K562 (cell line): ENCODE measurements around the gene LHPP. TPM values are rescaled to one million over a fixed set of nuclear protein-coding genes. Genes with fewer than 3 reads are reported as not detected.

Source experiments
- ATAC-seq: fragments of 200-7000 bp; cut with Tn5 transposase; 3 replicates; pipeline ENCODE4 v1.9.1; 2020; ENCODE audit warnings: moderate library complexity
- BruUV-seq: library from RNA; stranded (reverse); fragments of 400-500 nt; replicated peaks from 2 replicates; lab custom pipeline; 2021; lab: Mats Ljungman, UMichigan
- CTCF ChIA-PET: fragments of 300-600 bp; formaldehyde crosslinking; extraction: SDS; loops from one replicate; lab custom pipeline; 2021; ENCODE audit warnings: low intra/inter-chr PET ratio; lab: Yijun Ruan, JAX
- POLR2A ChIA-PET: fragments of 300-600, 350-650 bp; sonication (Branson Sonifier 250); formaldehyde crosslinking; extraction: SDS; loops from one replicate; lab custom pipeline; 2021; ENCODE audit warnings: antibody characterized with exemption, inconsistent platforms; lab: Yijun Ruan, JAX
- DNase-seq, 4 experiments: peaks; one replicate each; pipeline versions ENCODE4 v3.0.0 to v3.0.0-alpha.2; 2011 to 2018; ENCODE audit warnings: low spot score in 3 of 4, mixed read lengths in 3 of 4; ENCODE audit errors: extremely low read depth in 1 of 4
- FAIRE-seq: peaks from 2 replicates; lab custom pipeline; 2011; peaks lifted over from hg19 to GRCh38; lab: Jason Lieb, UNC
- H2AFZ ChIP-seq: 2 replicates; pipeline ENCODE4 v1.6.0; 2011; ENCODE audit warnings: low read depth, low read length, control low read depth, inconsistent platforms
- H3K27ac ChIP-seq: fragments of 200-600 bp; 3 replicates; pipeline ENCODE4 v1.8.0; 2011; ENCODE audit warnings: low read depth, mild to moderate bottlenecking, control low read depth, inconsistent platforms, low read length, moderate library complexity, mixed read lengths; ENCODE audit errors: extremely low read depth
- H3K27me3 ChIP-seq, 2 experiments: fragments of 300-600 bp in 1 of 2; 2 replicates in 1 of 2; 3 replicates in 1 of 2; pipeline versions ENCODE4 v1.6.0 to v1.8.0; 2011; ENCODE audit warnings: inconsistent platforms in 2 of 2, low read length in 2 of 2, mild to moderate bottlenecking in 1 of 2, mixed read lengths in 1 of 2, moderate library complexity in 1 of 2; ENCODE audit not compliant: control insufficient read depth in 2 of 2, insufficient read depth in 2 of 2
- H3K36me3 ChIP-seq: fragments of 300-600 bp; 3 replicates; pipeline ENCODE4 v1.8.0; 2011; ENCODE audit warnings: mild to moderate bottlenecking, low read length, inconsistent platforms; ENCODE audit not compliant: control insufficient read depth, insufficient read depth
- H3K4me1 ChIP-seq, 2 experiments: fragments of 200-600 bp in 1 of 2; replicated peaks in 1 of 2; 2 replicates in 1 of 2; 3 replicates in 1 of 2; pipeline versions ENCODE4 v1.5.1 to v1.8.0; 2011; ENCODE audit warnings: inconsistent platforms in 2 of 2, low read length in 2 of 2, mild to moderate bottlenecking in 1 of 2, mixed read lengths in 1 of 2, moderate library complexity in 1 of 2; ENCODE audit not compliant: control insufficient read depth in 2 of 2, insufficient read depth in 2 of 2
- H3K4me2 ChIP-seq: 2 replicates; pipeline ENCODE4 v1.6.1; 2011; ENCODE audit warnings: low read length, control low read depth, inconsistent platforms, mixed read lengths; ENCODE audit not compliant: insufficient read depth
- H3K4me3 ChIP-seq: fragments of 200-600 bp; sonication (generic), shearing (Covaris generic); 2 replicates; pipeline ENCODE4 v1.5.1; 2016; ENCODE audit warnings: control low read depth, inconsistent platforms
- H3K79me2 ChIP-seq: fragments of 200-600 bp; 3 replicates; pipeline ENCODE4 v1.8.0; 2011; ENCODE audit warnings: low read length, inconsistent platforms; ENCODE audit not compliant: control insufficient read depth, insufficient read depth
- H3K9ac ChIP-seq, 2 experiments: 2 replicates each; pipeline versions ENCODE4 v1.6.0 to v1.6.1; 2011; ENCODE audit warnings: low read depth in 2 of 2, low read length in 2 of 2, control low read depth in 1 of 2, inconsistent platforms in 1 of 2, mild to moderate bottlenecking in 1 of 2, mixed read lengths in 1 of 2; ENCODE audit not compliant: insufficient read depth in 1 of 2
- H3K9me1 ChIP-seq: one replicate; pipeline ENCODE4 v1.6.0; 2011; ENCODE audit warnings: inconsistent platforms, mild to moderate bottlenecking, low read length, moderate library complexity; ENCODE audit not compliant: control insufficient read depth, insufficient read depth
- H3K9me3 ChIP-seq: replicated peaks from 2 replicates; pipeline ENCODE4 v1.5.1; 2011; ENCODE audit warnings: low read depth, low read length, inconsistent platforms; ENCODE audit not compliant: control insufficient read depth, insufficient read depth
- H4K20me1 ChIP-seq: replicated peaks from 2 replicates; pipeline ENCODE4 v1.6.1; 2011; ENCODE audit warnings: low read length, inconsistent platforms, mixed read lengths; ENCODE audit not compliant: control insufficient read depth, insufficient read depth
- DIDO1 ChIP-seq: fragments of 450-650 bp; IDR thresholded peaks from 2 replicates; pipeline ENCODE4 v1.6.1; 2016; ENCODE audit warnings: low read depth, missing biosample characterization, missing genetic modification characterization
- RBM17 ChIP-seq: fragments of 200-400 bp; formaldehyde crosslinking; IDR thresholded peaks from 2 replicates; pipeline ENCODE4 v1.6.1; 2017; ENCODE audit warnings: low read depth, mild to moderate bottlenecking, low read length, borderline replicate concordance
- SRSF9 ChIP-seq: fragments of 200-400 bp; formaldehyde crosslinking; IDR thresholded peaks from 2 replicates; pipeline ENCODE4 v1.6.1; 2017; ENCODE audit warnings: low read depth, low read length, borderline replicate concordance
- TAF15 ChIP-seq: fragments of 200-400 bp; formaldehyde crosslinking; IDR thresholded peaks from 2 replicates; pipeline ENCODE4 v1.6.1; 2017; ENCODE audit warnings: mild to moderate bottlenecking, low read depth, low read length, moderate library complexity
- TGIF2 ChIP-seq: sonication (generic); formaldehyde crosslinking; IDR thresholded peaks from 2 replicates; pipeline ENCODE4 v1.8.1; 2022; ENCODE audit warnings: mild to moderate bottlenecking, missing genetic modification reagents, moderate library complexity
- U2AF1 ChIP-seq: fragments of 200-400 bp; formaldehyde crosslinking; optimal IDR thresholded peaks from 2 replicates; pipeline ENCODE3; 2017; ENCODE audit warnings: mild to moderate bottlenecking, low read depth, low read length, moderate library complexity
- ZNF282 ChIP-seq: sonication (generic); formaldehyde crosslinking; IDR thresholded peaks from 2 replicates; pipeline ENCODE4 v1.8.1; 2023; ENCODE audit warnings: missing genetic modification reagents
- WGBS: fragments of 100-300 bp; shearing (Covaris generic); methylation state at CpG from one replicate; pipeline ENCODE4 v1.1.6; 2016; ENCODE audit warnings: low coverage, mixed read lengths; ENCODE audit not compliant: insufficient coverage; ENCODE audit errors: missing lambda C conversion rate; 5-methylcytosine and 5-hydroxymethylcytosine counted together
- in situ Hi-C: fragments of 300-500 bp; cut with MboI; formaldehyde crosslinking; loops from 4 replicates; pipeline ENCODE4 v1.15.0; 2018; ENCODE audit warnings: inconsistent platforms, mixed read lengths
- intact Hi-C: fragments of 100-400 bp; cut with micrococcal nuclease; formaldehyde crosslinking; loops from 2 replicates; pipeline ENCODE4 v1.14.2; 2022
- polyA plus RNA-seq, 8 experiments: library from polyadenylated mRNA; depleted of rRNA in 4 of 8; stranded (reverse) in 5 of 8; unstranded in 3 of 8; fragments of >200 nt; fragmentation: Nextera tagmentation in 2 of 8; fragmentation: Illumina TruSeq in 1 of 8; extraction: Ambion mirVana in 2 of 8; extraction: Trizol in 1 of 8; gene quantifications; 2 replicates each; pipeline versions ENCODE4 v1.2.1 to v1.2.3, GENCODE V29; 2011 to 2014; ENCODE audit warnings: inconsistent platforms in 1 of 8, missing spikeins in 1 of 8
- total RNA-seq, 7 experiments: library from RNA; depleted of rRNA in 6 of 7; stranded (reverse); fragments of >200 nt in 6 of 7; fragmentation: Illumina TruSeq in 2 of 7; extraction: Trizol in 2 of 7; gene quantifications; 2 replicates each; pipeline versions ENCODE4 v1.2.1 to v1.2.3, GENCODE V29; 2011 to 2021; ENCODE audit warnings: low replicate concordance in 1 of 7
- TF ChIP-seq, protein P1 (sequence below): fragments of 250-450 bp; sonication (Bioruptor Pico); IDR thresholded peaks from 2 replicates; pipeline ENCODE4 v1.5.0; 2022; ENCODE audit warnings: mild to moderate bottlenecking
- TF ChIP-seq, protein P2 (sequence below): IDR thresholded peaks from 2 replicates; pipeline ENCODE4 v1.6.1; 2012; ENCODE audit warnings: low read depth, low read length, improper control_type of control experiment, borderline replicate concordance
- TF ChIP-seq, protein P3 (sequence below): IDR thresholded peaks from 2 replicates; pipeline ENCODE4 v1.6.1; 2014; ENCODE audit warnings: antibody characterized with exemption
- TF ChIP-seq, protein P4 (sequence below): fragments of 450-650 bp; IDR thresholded peaks from 2 replicates; pipeline ENCODE4 v1.6.1; 2018; ENCODE audit not compliant: partially characterized antibody

LHPP gene
- total and polyA plus RNA-seq, 9 of the 15 experiments (the other 6 are each of a cell fraction or from before 2014, with no cell fraction given), result 0.34 to 7.4 (median 3.0) TPM

DNA sequence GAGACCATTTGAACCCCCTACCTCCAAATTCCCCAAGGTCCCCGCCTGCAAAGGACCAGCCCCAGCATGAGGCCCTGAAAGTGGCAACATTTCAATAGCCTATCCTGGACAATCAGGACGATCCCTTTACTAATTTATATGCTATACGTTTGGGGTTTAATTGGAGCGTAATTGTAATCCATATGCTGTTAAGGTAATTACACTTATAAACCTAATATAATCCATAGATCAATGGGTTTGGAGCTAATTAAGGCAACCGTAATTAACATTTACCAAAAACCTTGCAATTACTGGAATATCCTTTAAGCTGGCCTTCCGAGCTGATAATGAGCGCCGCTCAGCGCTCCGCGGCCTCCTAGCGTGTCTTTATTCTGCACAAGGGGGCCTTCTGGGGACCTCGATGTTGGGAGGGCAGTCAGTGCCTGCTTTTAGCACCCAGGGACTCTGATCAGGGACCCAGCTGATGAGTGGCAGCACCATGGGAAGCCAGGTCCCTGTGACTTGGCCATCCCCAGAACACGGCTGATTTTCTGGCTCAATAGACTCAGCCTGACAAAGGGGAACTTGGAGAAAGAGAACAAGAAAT lies 91.2 kb downstream of the LHPP start:
- no peak overlapping the region for H2AFZ ChIP-seq
- ATAC-seq (no peak), DNase-seq (no peak), FAIRE-seq (no peak)
- BruUV-seq, result no TSS peak
- no peak overlapping the region for H3K27ac ChIP-seq
- no peaks in the 10 kb centered on the region for H3K9me3 ChIP-seq
- CTCF ChIA-PET, result no interaction called here
- H3K4me2 ChIP-seq, result no peak overlapping the region
- H3K79me2 ChIP-seq, result no peaks in the 10 kb centered on the region
- POLR2A ChIA-PET, result interaction anchor here (0.6 kb wide), 1 partner anchor 483 kb away, joined by 3 read pairs; no protein-coding TSS in a partner anchor
- peaks cover 0 to 28% of the 10 kb centered on the region in 2 experiments; a peak in 3 of 5 replicates for H3K4me1 ChIP-seq
- H3K27me3 ChIP-seq, result peaks cover 0 to 5% of the 10 kb centered on the region in 2 experiments; a peak in 1 of 5 replicates
- 57% methylated on average over 13 of the region's 14 CpGs for WGBS
- H3K9me1 ChIP-seq, result no peaks in the 10 kb centered on the region
- no peaks in the 10 kb centered on the region for H4K20me1 ChIP-seq
- H3K4me3 ChIP-seq, result no peak overlapping the region
- in situ Hi-C loops (loop anchor here (5.0 kb wide), 1 partner anchor 190 kb away; the partner anchor contains the start of gene FAM53B), intact Hi-C loops (no loop called here)
- H3K36me3 ChIP-seq, result no peaks in the 10 kb centered on the region
- no peak overlapping the region for H3K9ac ChIP-seq
- no peak for TF ChIP-seq U2AF1
- no peak for TF ChIP-seq TAF15
- TF ChIP-seq, protein P1, sequence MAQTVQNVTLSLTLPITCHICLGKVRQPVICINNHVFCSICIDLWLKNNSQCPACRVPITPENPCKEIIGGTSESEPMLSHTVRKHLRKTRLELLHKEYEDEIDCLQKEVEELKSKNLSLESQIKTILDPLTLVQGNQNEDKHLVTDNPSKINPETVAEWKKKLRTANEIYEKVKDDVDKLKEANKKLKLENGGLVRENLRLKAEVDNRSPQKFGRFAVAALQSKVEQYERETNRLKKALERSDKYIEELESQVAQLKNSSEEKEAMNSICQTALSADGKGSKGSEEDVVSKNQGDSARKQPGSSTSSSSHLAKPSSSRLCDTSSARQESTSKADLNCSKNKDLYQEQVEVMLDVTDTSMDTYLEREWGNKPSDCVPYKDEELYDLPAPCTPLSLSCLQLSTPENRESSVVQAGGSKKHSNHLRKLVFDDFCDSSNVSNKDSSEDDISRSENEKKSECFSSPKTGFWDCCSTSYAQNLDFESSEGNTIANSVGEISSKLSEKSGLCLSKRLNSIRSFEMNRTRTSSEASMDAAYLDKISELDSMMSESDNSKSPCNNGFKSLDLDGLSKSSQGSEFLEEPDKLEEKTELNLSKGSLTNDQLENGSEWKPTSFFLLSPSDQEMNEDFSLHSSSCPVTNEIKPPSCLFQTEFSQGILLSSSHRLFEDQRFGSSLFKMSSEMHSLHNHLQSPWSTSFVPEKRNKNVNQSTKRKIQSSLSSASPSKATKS (CRISPR knock-in tag), result no peak
- TF ChIP-seq TGIF2 (CRISPR knock-in tag), result no peak
- TF ChIP-seq, protein P2, sequence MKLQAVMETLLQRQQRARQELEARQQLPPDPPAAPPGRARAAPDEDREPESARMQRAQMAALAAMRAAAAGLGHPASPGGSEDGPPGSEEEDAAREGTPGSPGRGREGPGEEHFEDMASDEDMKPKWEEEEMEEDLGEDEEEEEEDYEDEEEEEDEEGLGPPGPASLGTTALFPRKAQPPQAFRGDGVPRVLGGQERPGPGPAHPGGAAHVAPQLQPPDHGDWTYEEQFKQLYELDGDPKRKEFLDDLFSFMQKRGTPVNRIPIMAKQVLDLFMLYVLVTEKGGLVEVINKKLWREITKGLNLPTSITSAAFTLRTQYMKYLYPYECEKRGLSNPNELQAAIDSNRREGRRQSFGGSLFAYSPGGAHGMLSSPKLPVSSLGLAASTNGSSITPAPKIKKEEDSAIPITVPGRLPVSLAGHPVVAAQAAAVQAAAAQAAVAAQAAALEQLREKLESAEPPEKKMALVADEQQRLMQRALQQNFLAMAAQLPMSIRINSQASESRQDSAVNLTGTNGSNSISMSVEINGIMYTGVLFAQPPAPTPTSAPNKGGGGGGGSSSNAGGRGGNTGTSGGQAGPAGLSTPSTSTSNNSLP, result no peak
- no peak for TF ChIP-seq RBM17
- no peak for TF ChIP-seq ZNF282
- no peak for TF ChIP-seq DIDO1 (tag)
- no peak for TF ChIP-seq SRSF9
- TF ChIP-seq, protein P3, sequence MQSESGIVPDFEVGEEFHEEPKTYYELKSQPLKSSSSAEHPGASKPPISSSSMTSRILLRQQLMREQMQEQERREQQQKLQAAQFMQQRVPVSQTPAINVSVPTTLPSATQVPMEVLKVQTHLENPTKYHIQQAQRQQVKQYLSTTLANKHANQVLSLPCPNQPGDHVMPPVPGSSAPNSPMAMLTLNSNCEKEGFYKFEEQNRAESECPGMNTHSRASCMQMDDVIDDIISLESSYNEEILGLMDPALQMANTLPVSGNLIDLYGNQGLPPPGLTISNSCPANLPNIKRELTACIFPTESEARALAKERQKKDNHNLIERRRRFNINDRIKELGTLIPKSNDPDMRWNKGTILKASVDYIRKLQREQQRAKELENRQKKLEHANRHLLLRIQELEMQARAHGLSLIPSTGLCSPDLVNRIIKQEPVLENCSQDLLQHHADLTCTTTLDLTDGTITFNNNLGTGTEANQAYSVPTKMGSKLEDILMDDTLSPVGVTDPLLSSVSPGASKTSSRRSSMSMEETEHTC, result no peak
- TF ChIP-seq, protein P4, sequence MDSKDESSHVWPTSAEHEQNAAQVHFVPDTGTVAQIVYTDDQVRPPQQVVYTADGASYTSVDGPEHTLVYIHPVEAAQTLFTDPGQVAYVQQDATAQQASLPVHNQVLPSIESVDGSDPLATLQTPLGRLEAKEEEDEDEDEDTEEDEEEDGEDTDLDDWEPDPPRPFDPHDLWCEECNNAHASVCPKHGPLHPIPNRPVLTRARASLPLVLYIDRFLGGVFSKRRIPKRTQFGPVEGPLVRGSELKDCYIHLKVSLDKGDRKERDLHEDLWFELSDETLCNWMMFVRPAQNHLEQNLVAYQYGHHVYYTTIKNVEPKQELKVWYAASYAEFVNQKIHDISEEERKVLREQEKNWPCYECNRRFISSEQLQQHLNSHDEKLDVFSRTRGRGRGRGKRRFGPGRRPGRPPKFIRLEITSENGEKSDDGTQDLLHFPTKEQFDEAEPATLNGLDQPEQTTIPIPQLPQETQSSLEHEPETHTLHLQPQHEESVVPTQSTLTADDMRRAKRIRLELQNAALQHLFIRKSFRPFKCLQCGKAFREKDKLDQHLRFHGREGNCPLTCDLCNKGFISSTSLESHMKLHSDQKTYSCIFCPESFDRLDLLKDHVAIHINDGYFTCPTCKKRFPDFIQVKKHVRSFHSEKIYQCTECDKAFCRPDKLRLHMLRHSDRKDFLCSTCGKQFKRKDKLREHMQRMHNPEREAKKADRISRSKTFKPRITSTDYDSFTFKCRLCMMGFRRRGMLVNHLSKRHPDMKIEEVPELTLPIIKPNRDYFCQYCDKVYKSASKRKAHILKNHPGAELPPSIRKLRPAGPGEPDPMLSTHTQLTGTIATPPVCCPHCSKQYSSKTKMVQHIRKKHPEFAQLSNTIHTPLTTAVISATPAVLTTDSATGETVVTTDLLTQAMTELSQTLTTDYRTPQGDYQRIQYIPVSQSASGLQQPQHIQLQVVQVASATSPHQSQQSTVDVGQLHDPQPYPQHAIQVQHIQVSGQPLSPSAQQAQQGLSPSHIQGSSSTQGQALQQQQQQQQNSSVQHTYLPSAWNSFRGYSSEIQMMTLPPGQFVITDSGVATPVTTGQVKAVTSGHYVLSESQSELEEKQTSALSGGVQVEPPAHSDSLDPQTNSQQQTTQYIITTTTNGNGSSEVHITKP, result no peak
